ENCODE measurements around the gene CHMP3. TPM values are rescaled to one million over a fixed set of nuclear protein-coding genes. Genes with fewer than 3 reads are reported as not detected.

The CHMP3 gene
- total and polyA plus RNA-seq, 2 of the 13 experiments (the other 11 are each of a cell fraction or from before 2014, with no cell fraction given): 64.1 to 114 TPM

DNA sequence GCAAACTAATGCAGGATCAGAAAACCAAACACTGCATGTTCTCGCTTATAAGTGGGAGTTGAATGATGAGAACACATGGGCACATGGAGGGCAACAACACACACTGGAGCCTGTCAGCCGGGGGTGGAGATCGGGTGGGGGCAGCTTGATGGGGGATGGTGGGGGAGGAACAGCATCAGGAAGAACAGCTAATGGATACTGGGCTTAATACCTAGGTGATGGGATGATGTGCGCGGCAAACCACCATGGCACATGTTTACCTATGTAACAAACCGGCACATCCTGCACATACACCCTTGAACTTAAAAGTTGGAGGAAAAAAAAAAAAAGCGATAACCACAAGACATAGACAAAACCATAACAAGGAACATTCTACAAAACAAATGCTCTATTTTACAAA, 10.4 kb downstream of the CHMP3 start:
- 98% methylated on average over 7 of the region's 7 CpGs for WGBS (ENCODE audit: low lambda C conversion rate)
- H2AFZ ChIP-seq (ENCODE audit: low read length): no peak overlapping the region
- no peak overlapping the region for H3K4me2 ChIP-seq (ENCODE audit: low read depth, low read length)
- ChIA-PET POLR2A (interaction anchor here (1.0 to 1.4 kb wide), 2 partner anchors 9 to 11 kb away, joined by 3 read pairs; no protein-coding TSS in a partner anchor), CTCF (ENCODE audit: low intra/inter-chr PET ratio, low total read pairs) (no interaction called here)
- no peak for DNase-seq (ENCODE audit: low spot score)
- intact Hi-C loops (cut with micrococcal nuclease; ENCODE audit: unreplicated experiment): loop anchor here (2.0 kb wide), 1 partner anchor 22 kb away; no protein-coding TSS in a partner anchor
- in situ Hi-C loops (cut with HindIII; ENCODE audit: extremely low pct_ligation_motif_present, low pct_unique_long_range_greater_than_20kb): no loop called here
- peaks cover 16% of the 10 kb centered on the region for H3K9me3 ChIP-seq (ENCODE audit: low read length)
- no peak for TF ChIP-seq DNMT3B (CRISPR knock-in tag; conservative IDR thresholded peaks at IDR 0.05)
- TF ChIP-seq PAWR (CRISPR knock-in tag; IDR thresholded peaks at IDR 0.05; ENCODE audit: borderline replicate concordance): no peak
- TF ChIP-seq ZNF768 (CRISPR knock-in tag; IDR thresholded peaks at IDR 0.05): no peak
- no peak for TF ChIP-seq GFI1 (CRISPR knock-in tag; IDR thresholded peaks at IDR 0.05; ENCODE audit: borderline replicate concordance)
- TF ChIP-seq, protein P1, sequence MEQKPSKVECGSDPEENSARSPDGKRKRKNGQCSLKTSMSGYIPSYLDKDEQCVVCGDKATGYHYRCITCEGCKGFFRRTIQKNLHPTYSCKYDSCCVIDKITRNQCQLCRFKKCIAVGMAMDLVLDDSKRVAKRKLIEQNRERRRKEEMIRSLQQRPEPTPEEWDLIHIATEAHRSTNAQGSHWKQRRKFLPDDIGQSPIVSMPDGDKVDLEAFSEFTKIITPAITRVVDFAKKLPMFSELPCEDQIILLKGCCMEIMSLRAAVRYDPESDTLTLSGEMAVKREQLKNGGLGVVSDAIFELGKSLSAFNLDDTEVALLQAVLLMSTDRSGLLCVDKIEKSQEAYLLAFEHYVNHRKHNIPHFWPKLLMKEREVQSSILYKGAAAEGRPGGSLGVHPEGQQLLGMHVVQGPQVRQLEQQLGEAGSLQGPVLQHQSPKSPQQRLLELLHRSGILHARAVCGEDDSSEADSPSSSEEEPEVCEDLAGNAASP (CRISPR knock-in tag; IDR thresholded peaks at IDR 0.05; ENCODE audit: borderline replicate concordance): no peak
- no peak for TF ChIP-seq ZNF761 (CRISPR knock-in tag; conservative IDR thresholded peaks at IDR 0.05)
- TF ChIP-seq, protein P2, sequence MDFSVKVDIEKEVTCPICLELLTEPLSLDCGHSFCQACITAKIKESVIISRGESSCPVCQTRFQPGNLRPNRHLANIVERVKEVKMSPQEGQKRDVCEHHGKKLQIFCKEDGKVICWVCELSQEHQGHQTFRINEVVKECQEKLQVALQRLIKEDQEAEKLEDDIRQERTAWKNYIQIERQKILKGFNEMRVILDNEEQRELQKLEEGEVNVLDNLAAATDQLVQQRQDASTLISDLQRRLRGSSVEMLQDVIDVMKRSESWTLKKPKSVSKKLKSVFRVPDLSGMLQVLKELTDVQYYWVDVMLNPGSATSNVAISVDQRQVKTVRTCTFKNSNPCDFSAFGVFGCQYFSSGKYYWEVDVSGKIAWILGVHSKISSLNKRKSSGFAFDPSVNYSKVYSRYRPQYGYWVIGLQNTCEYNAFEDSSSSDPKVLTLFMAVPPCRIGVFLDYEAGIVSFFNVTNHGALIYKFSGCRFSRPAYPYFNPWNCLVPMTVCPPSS (IDR thresholded peaks at IDR 0.05): no peak
- no peak for TF ChIP-seq U2AF2 (IDR thresholded peaks at IDR 0.05; ENCODE audit: low read depth, low read length)
- TF ChIP-seq PHF20 (CRISPR knock-in tag; IDR thresholded peaks at IDR 0.05): no peak
- no peak for TF ChIP-seq RORA (CRISPR knock-in tag; IDR thresholded peaks at IDR 0.05)
- no peak for TF ChIP-seq YY1 (IDR thresholded peaks at IDR 0.05; ENCODE audit: insufficient read depth, insufficient replicate concordance, low read depth, low read length)
- no peak for TF ChIP-seq ZSCAN21 (CRISPR knock-in tag; IDR thresholded peaks at IDR 0.05; ENCODE audit: borderline replicate concordance)
- BruUV-seq (replicated peaks): no TSS peak
- H3K79me2 ChIP-seq (ENCODE audit: insufficient read depth, low read length): peaks cover 28% of the 10 kb centered on the region
- no peak overlapping the region for H3K4me3 ChIP-seq (replicated peaks in 1 of 3; ENCODE audit: insufficient read depth in 1 of 3, low read depth in 2 of 3, low read length in 3 of 3)
- no peaks in the 10 kb centered on the region for H3K27me3 ChIP-seq (ENCODE audit: control insufficient read depth in 1 of 2, insufficient read depth in 2 of 2, low read length in 2 of 2)
- FAIRE-seq: no peak
- no peaks in the 10 kb centered on the region for H4K20me1 ChIP-seq (ENCODE audit: insufficient read depth, low read length)
- no peak overlapping the region for H3K27ac ChIP-seq (ENCODE audit: extremely low read length, insufficient read depth, low read length)
- H3K9ac ChIP-seq (ENCODE audit: insufficient read depth, low read depth, low read length): no peak overlapping the region
- no peak for ATAC-seq
- H3K36me3 ChIP-seq (replicated peaks in 1 of 2; ENCODE audit: control insufficient read depth in 1 of 2, insufficient read depth in 2 of 2, low read length in 2 of 2): peaks cover 0 to 1% of the 10 kb centered on the region in 2 experiments; a peak in 2 of 5 replicates
- H3K4me1 ChIP-seq (ENCODE audit: insufficient read depth, low read length): peaks cover 28% of the 10 kb centered on the region

All from HepG2 (cell line).